GM19193 (cell line): ENCODE results near the gene SFMBT1.

Experiments used
- POLR2A ChIP-seq: IDR thresholded peaks from 4 replicates; pipeline ENCODE4 v1.6.1; 2011; ENCODE audit not compliant: insufficient read depth, insufficient read length; ENCODE audit errors: extremely low read depth

Gene SFMBT1

GRCh38 chr3:53078656-53079055 is 32.8 kb upstream of the SFMBT1 start:
- no peak for TF ChIP-seq POLR2A

GRCh38 chr3:53077476-53078220 is 31.8 kb upstream of the SFMBT1 start:
- no peak for TF ChIP-seq POLR2A

- no peak for TF ChIP-seq POLR2A
These were observed 29.9 kb upstream of the SFMBT1 start for GRCh38 chr3:53075743-53076140.

- TF ChIP-seq POLR2A, result no peak
These were observed 29.2 kb upstream of the SFMBT1 start for GRCh38 chr3:53074761-53075742.

GRCh38 chr3:53074366-53074696 is 28.5 kb upstream of the SFMBT1 start:
- TF ChIP-seq POLR2A, result no peak

- no peak for TF ChIP-seq POLR2A
These were observed 27.9 kb upstream of the SFMBT1 start for GRCh38 chr3:53073553-53074365.

GRCh38 chr3:53072653-53073552 is 27.0 kb upstream of the SFMBT1 start:
- no peak for TF ChIP-seq POLR2A

- no peak for TF ChIP-seq POLR2A
These were observed 26.1 kb upstream of the SFMBT1 start for GRCh38 chr3:53071882-53072431.

GRCh38 chr3:53069422-53070068 is 23.7 kb upstream of the SFMBT1 start:
- no peak for TF ChIP-seq POLR2A

GRCh38 chr3:53068176-53068575 is 22.3 kb upstream of the SFMBT1 start:
- TF ChIP-seq POLR2A, result no peak

- no peak for TF ChIP-seq POLR2A
These were observed 21.7 kb upstream of the SFMBT1 start for GRCh38 chr3:53067567-53067966.

GRCh38 chr3:53065841-53066480 is 20.1 kb upstream of the SFMBT1 start:
- TF ChIP-seq POLR2A, result no peak

GRCh38 chr3:53062905-53063304 is 17.0 kb upstream of the SFMBT1 start:
- TF ChIP-seq POLR2A, result no peak
